Measurements from ENCODE around the gene CKS1B.
"Not testable (repeated sequence)": the region's sequence is repeated elsewhere in the genome, so short reads cannot be mapped to it uniquely, and the experiment has no call there.

Gene CKS1B

DNA sequence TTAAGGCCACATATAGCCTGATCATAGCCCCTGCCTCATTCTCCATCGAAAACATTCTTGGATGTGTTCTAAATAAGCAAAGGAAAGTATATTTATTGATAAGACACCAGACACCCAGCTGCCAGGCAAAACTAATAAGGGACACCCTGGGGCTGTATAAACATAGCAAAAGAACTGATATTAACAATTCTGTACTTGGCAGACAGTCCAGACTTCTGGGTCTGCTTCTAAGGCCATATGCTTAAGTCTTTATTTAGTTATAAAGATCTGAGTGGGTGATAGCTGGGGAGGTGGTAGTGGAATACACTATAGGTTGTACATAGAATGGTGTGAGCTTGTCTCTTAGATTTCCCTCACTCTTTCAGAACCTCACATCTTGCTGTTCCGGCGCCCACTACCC, 3.9 kb downstream of the CKS1B start:
- no peaks in the 10 kb centered on the region for H3K9me3 ChIP-seq (ENCODE audit: control insufficient read depth, low read length)
- H3K4me1 ChIP-seq (ENCODE audit: control insufficient read depth, insufficient read depth, low read length) = peaks cover 16% of the 10 kb centered on the region
- peaks cover 11% of the 10 kb centered on the region for H3K36me3 ChIP-seq (ENCODE audit: control insufficient read depth, insufficient read depth, low read length, severe bottlenecking)
- DNase-seq (ENCODE audit: low read depth) = no peak
- H3K27me3 ChIP-seq (replicated peaks; ENCODE audit: control insufficient read depth, insufficient read depth, low read length) = no peaks in the 10 kb centered on the region
- no peak overlapping the region for H3K4me3 ChIP-seq (ENCODE audit: low read length)
- H3K9ac ChIP-seq (ENCODE audit: low read length) = no peak overlapping the region

- Histone ChIP-seq H3K27me3 (replicated peaks; ENCODE audit: control insufficient read depth, insufficient read depth, low read length) (no peaks in the 10 kb centered on the region), H3K4me3 (ENCODE audit: low read length) (peak overlapping the region; percentile 96), H3K36me3 (ENCODE audit: control insufficient read depth, insufficient read depth, low read length, severe bottlenecking) (peaks cover 11% of the 10 kb centered on the region), H3K9ac (ENCODE audit: low read length) (peak overlapping the region; percentile 92), H3K9me3 (ENCODE audit: control insufficient read depth, low read length) (no peaks in the 10 kb centered on the region), H3K4me1 (ENCODE audit: control insufficient read depth, insufficient read depth, low read length) (peaks cover 23% of the 10 kb centered on the region)
- no peak for DNase-seq (ENCODE audit: low read depth)
Measured at GRCh38 chr1:154982341-154982740, 7.9 kb downstream of the CKS1B start.

DNA sequence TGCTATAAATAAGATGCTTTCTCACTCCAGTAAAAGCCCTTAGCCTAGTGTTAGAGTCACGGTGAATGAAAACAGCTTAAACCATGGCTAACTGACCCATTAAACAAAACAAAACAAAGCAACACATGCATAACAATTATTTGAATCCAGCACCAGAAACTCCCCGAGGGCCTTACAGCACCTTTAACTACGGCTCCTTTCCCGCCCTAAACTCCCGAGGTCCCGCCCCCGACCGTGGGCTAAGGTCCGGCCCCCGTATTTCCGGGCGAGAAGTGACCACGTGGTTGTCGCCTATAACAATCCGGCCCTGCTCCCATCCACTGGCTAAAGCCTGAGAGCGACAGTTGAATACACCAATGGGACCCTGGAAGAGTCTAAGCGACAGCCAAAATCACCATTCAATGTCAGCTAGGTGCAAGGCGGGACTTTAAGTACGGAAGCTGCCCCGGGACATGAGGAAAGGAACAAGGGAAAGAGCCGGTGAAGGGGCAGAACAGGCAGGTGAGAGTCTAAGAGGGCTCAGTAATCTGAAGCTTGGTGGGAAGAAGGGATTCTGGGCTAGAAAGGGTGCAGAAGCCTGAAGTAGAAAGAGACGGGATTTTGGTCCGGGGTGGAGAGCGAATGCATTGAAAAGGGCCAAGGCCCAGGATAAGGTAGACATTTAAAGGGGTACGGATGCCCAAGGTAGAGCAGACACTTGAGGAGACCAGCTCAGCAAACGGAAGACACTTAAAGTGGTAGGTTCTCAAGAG, 8.6 kb downstream of the CKS1B start, which contains the start of gene FLAD1:
FLAD1 (plus strand) TSS at position 448 of the 752 bp plus-strand sequence. CDS start 351 bp downstream, outside the sequence.
- peaks cover 14% of the 10 kb centered on the region for H3K36me3 ChIP-seq (ENCODE audit: control insufficient read depth, insufficient read depth, low read length, severe bottlenecking)
- DNase-seq (ENCODE audit: low read depth) = peak; percentile 100

GRCh38 chr1:154983776-154984466, 9.4 kb downstream of the CKS1B start:
- H3K9ac ChIP-seq (ENCODE audit: low read length) = peak overlapping the region; percentile 92
- H3K4me3 ChIP-seq (ENCODE audit: low read length) = peak overlapping the region; percentile 96
- H3K27me3 ChIP-seq (replicated peaks; ENCODE audit: control insufficient read depth, insufficient read depth, low read length) = no peaks in the 10 kb centered on the region
- peak; percentile 25 for DNase-seq (ENCODE audit: low read depth)
- H3K4me1 ChIP-seq (ENCODE audit: control insufficient read depth, insufficient read depth, low read length) = peaks cover 28% of the 10 kb centered on the region
- H3K36me3 ChIP-seq (ENCODE audit: control insufficient read depth, insufficient read depth, low read length, severe bottlenecking) = peaks cover 18% of the 10 kb centered on the region
- no peaks in the 10 kb centered on the region for H3K9me3 ChIP-seq (ENCODE audit: control insufficient read depth, low read length)

More for the DNA sequence above, 8.6 kb downstream of the CKS1B start, which contains the start of gene FLAD1:
- peak within 1 kb of the TSS; percentile 92 for H3K9ac ChIP-seq (ENCODE audit: low read length)
- H3K4me3 ChIP-seq (ENCODE audit: low read length) = peak within 1 kb of the TSS; percentile 96
- H3K9me3 ChIP-seq (ENCODE audit: control insufficient read depth, low read length) = no peaks in the 10 kb centered on the region
- H3K4me1 ChIP-seq (ENCODE audit: control insufficient read depth, insufficient read depth, low read length) = peaks cover 28% of the 10 kb centered on the region
- H3K27me3 ChIP-seq (replicated peaks; ENCODE audit: control insufficient read depth, insufficient read depth, low read length) = no peaks in the 10 kb centered on the region

- H3K4me3 ChIP-seq (ENCODE audit: low read length); H3K27me3 ChIP-seq (replicated peaks; ENCODE audit: control insufficient read depth, insufficient read depth, low read length); DNase-seq (ENCODE audit: low read depth); H3K9me3 ChIP-seq (ENCODE audit: control insufficient read depth, low read length): not testable (repeated sequence)
- H3K36me3 ChIP-seq (ENCODE audit: control insufficient read depth, insufficient read depth, low read length, severe bottlenecking) = peaks cover 26% of the 10 kb centered on the region
- H3K4me1 ChIP-seq (ENCODE audit: control insufficient read depth, insufficient read depth, low read length) = peaks cover 28% of the 10 kb centered on the region
- H3K9ac ChIP-seq (ENCODE audit: low read length) = peak overlapping the region; percentile 22
Measured at GRCh38 chr1:154986736-154987135, 12.3 kb downstream of the CKS1B start.

- DNase-seq (ENCODE audit: low read depth) = no peak
- no peaks in the 10 kb centered on the region for H3K27me3 ChIP-seq (replicated peaks; ENCODE audit: control insufficient read depth, insufficient read depth, low read length)
- H3K4me1 ChIP-seq (ENCODE audit: control insufficient read depth, insufficient read depth, low read length) = peaks cover 28% of the 10 kb centered on the region
- peaks cover 26% of the 10 kb centered on the region for H3K36me3 ChIP-seq (ENCODE audit: control insufficient read depth, insufficient read depth, low read length, severe bottlenecking)
- H3K9ac ChIP-seq (ENCODE audit: low read length) = peak overlapping the region; percentile 22
- H3K9me3 ChIP-seq (ENCODE audit: control insufficient read depth, low read length) = no peaks in the 10 kb centered on the region
- no peak overlapping the region for H3K4me3 ChIP-seq (ENCODE audit: low read length)
Measured at GRCh38 chr1:154987326-154987725, 12.8 kb downstream of the CKS1B start.

DNA sequence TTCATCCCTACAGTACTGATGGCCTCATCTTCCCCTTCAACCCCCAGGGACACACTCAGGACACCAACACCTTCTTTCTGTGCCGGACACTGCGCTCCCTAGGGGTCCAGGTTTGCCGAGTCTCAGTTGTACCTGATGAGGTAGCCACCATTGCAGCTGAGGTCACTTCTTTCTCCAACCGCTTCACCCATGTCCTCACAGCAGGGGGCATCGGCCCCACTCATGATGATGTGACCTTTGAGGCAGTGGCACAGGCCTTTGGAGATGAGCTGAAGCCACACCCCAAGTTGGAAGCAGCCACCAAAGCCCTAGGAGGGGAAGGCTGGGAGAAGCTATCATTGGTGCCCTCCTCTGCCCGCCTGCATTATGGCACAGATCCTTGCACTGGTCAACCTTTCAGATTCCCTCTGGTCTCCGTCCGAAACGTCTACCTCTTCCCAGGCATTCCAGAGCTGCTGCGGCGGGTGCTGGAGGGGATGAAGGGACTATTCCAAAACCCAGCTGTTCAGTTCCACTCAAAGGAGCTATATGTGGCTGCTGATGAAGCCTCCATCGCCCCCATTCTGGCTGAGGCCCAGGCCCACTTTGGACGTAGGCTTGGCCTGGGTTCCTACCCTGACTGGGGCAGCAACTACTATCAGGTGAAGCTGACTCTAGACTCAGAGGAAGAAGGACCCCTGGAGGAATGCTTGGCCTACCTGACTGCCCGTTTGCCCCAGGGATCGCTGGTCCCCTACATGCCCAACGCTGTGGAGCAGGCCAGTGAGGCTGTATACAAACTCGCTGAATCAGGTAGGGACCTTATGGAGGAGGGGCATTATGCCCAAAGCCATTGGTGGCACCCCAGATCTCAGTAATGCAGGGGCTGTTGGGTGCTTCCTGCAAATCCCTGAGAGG, 13.8 kb downstream of the CKS1B start:
- Histone ChIP-seq H3K9me3 (ENCODE audit: control insufficient read depth, low read length) (no peaks in the 10 kb centered on the region), H3K4me1 (ENCODE audit: control insufficient read depth, insufficient read depth, low read length) (peaks cover 31% of the 10 kb centered on the region), H3K4me3 (ENCODE audit: low read length) (no peak overlapping the region), H3K36me3 (ENCODE audit: control insufficient read depth, insufficient read depth, low read length, severe bottlenecking) (peaks cover 26% of the 10 kb centered on the region), H3K27me3 (replicated peaks; ENCODE audit: control insufficient read depth, insufficient read depth, low read length) (no peaks in the 10 kb centered on the region), H3K9ac (ENCODE audit: low read length) (no peak overlapping the region)
- no peak for DNase-seq (ENCODE audit: low read depth)

DNA sequence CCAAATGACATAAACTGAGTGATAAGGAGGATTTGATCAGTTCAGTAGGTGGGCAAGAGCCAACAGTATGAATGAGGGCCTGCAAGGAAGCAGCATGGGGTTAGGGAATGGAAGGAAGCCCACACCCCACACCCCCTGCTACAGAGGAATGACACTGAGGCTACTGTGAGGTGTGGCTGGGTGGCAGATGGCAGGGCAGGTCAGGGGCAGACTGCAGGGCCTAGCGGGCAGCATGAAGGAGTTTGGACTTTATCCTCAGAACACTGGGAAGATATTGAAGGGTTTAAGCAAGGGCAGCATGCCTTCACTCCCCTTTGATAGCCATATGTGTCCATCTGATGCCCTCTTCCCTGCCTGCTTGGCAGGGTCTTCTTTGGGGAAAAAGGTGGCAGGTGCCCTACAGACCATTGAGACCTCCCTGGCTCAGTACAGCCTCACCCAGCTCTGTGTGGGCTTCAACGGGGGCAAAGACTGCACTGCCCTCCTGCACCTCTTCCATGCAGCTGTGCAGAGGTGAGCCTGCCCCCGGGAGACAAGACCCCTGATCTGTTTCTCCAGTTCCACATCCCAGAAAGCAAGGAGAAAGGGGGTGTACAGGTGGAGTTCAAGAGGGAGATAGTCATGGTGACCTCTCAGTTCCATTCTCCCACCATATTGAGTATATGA, 14.8 kb downstream of the CKS1B start:
- DNase-seq (ENCODE audit: low read depth) = no peak
- no peak overlapping the region for H3K4me3 ChIP-seq (ENCODE audit: low read length)
- no peaks in the 10 kb centered on the region for H3K27me3 ChIP-seq (replicated peaks; ENCODE audit: control insufficient read depth, insufficient read depth, low read length)
- no peaks in the 10 kb centered on the region for H3K9me3 ChIP-seq (ENCODE audit: control insufficient read depth, low read length)
- peaks cover 26% of the 10 kb centered on the region for H3K36me3 ChIP-seq (ENCODE audit: control insufficient read depth, insufficient read depth, low read length, severe bottlenecking)
- peaks cover 22% of the 10 kb centered on the region for H3K4me1 ChIP-seq (ENCODE audit: control insufficient read depth, insufficient read depth, low read length)
- no peak overlapping the region for H3K9ac ChIP-seq (ENCODE audit: low read length)

DNA sequence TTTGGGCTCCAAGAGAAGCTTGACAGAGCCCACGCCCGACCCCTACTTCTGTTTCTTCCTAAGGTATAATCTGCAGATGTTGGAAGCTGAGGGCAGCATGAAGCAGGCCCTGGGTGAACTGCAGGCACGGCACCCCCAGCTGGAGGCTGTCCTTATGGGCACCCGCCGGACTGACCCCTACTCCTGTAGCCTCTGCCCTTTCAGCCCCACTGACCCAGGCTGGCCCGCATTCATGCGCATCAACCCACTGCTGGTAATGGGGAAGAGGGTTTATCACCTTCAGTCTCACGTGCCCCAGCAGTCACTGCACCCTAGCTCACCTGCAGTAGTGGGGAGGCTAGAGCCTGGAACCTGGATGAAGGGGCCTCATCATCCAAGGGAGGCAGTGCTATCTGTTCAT, 15.8 kb downstream of the CKS1B start:
- peaks cover 20% of the 10 kb centered on the region for H3K4me1 ChIP-seq (ENCODE audit: control insufficient read depth, insufficient read depth, low read length)
- no peak for DNase-seq (ENCODE audit: low read depth)

GRCh38 chr1:154992721-154993571, 18.5 kb downstream of the CKS1B start:
- Histone ChIP-seq H3K27me3 (replicated peaks; ENCODE audit: control insufficient read depth, insufficient read depth, low read length) (no peaks in the 10 kb centered on the region), H3K9me3 (ENCODE audit: control insufficient read depth, low read length) (no peaks in the 10 kb centered on the region), H3K4me3 (ENCODE audit: low read length) (no peak overlapping the region), H3K4me1 (ENCODE audit: control insufficient read depth, insufficient read depth, low read length) (peaks cover 14% of the 10 kb centered on the region), H3K9ac (ENCODE audit: low read length) (peak overlapping the region; percentile 43), H3K36me3 (ENCODE audit: control insufficient read depth, insufficient read depth, low read length, severe bottlenecking) (peaks cover 23% of the 10 kb centered on the region)
- no peak for DNase-seq (ENCODE audit: low read depth)

More for the DNA sequence above, 15.8 kb downstream of the CKS1B start:
- no peaks in the 10 kb centered on the region for H3K27me3 ChIP-seq (replicated peaks; ENCODE audit: control insufficient read depth, insufficient read depth, low read length)
- no peak overlapping the region for H3K4me3 ChIP-seq (ENCODE audit: low read length)
- no peaks in the 10 kb centered on the region for H3K9me3 ChIP-seq (ENCODE audit: control insufficient read depth, low read length)
- no peak overlapping the region for H3K9ac ChIP-seq (ENCODE audit: low read length)
- H3K36me3 ChIP-seq (ENCODE audit: control insufficient read depth, insufficient read depth, low read length, severe bottlenecking) = peaks cover 26% of the 10 kb centered on the region
